Measurements from ENCODE around the gene ADORA1. TPM values are rescaled to one million over a fixed set of nuclear protein-coding genes. Genes with fewer than 3 reads are reported as not detected.

ADORA1 gene
- total RNA-seq, 1 donor from 2014 or later, result 7.0 TPM

DNA sequence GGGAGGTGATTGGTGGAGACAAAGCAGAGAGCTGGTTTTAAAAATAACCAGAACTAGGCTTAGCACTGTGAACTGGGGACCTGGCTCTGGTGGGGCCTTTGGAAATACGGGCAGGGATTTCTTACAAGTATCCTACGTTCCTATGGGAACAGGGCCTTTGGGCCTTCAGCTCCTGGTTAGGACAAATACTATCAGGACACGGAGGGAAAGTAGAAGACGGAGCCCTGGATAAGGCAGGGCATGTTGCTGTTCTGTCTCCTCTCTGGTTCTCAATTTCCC lies 36.4 kb upstream of the ADORA1 start:
- no peak for DNase-seq (ENCODE audit: low read depth)
- Histone ChIP-seq H3K4me3 (ENCODE audit: low read depth, low read length) (no peak overlapping the region), H3K27me3 (ENCODE audit: control insufficient read depth, insufficient read depth, low read length) (peaks cover 1% of the 10 kb centered on the region), H3K36me3 (ENCODE audit: control insufficient read depth, insufficient read depth, low read length) (no peaks in the 10 kb centered on the region)
- TF ChIP-seq, protein P1, sequence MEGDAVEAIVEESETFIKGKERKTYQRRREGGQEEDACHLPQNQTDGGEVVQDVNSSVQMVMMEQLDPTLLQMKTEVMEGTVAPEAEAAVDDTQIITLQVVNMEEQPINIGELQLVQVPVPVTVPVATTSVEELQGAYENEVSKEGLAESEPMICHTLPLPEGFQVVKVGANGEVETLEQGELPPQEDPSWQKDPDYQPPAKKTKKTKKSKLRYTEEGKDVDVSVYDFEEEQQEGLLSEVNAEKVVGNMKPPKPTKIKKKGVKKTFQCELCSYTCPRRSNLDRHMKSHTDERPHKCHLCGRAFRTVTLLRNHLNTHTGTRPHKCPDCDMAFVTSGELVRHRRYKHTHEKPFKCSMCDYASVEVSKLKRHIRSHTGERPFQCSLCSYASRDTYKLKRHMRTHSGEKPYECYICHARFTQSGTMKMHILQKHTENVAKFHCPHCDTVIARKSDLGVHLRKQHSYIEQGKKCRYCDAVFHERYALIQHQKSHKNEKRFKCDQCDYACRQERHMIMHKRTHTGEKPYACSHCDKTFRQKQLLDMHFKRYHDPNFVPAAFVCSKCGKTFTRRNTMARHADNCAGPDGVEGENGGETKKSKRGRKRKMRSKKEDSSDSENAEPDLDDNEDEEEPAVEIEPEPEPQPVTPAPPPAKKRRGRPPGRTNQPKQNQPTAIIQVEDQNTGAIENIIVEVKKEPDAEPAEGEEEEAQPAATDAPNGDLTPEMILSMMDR (IDR thresholded peaks at IDR 0.05; ENCODE audit: insufficient read depth, low read length, poor library complexity, severe bottlenecking), result no peak

DNA sequence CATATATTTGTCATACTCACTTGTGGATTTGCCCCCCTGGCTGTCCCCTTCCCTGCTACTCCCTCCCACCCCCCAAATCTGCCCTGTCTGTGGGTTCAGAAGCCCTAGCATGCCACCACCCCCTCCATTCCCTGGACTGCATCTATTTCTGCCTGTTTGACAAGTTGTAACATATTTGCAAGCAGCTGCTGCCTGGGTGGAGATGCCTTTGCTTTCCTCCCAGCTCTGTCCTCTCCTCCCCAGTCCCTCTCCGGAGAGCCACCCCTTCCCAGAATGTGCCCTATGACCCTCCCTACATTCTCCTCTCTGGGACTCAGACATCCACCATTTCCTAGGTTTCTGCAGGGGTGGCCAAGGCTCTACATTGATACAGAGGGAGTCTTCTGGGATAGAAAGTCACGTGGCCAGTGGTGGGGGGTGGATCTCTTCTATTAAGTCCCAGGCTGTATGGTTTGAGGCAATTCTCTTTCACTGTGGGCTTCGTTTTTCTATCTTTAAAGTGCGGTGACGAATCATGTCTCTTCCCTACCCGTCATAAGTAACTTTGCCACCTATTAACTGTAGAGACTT lies 35.7 kb upstream of the ADORA1 start:
- TF ChIP-seq, protein P1 (IDR thresholded peaks at IDR 0.05; ENCODE audit: insufficient read depth, low read length, poor library complexity, severe bottlenecking), result no peak
- no peak for DNase-seq (ENCODE audit: low read depth)
- no peak overlapping the region for H3K4me3 ChIP-seq (ENCODE audit: low read depth, low read length)
- no peaks in the 10 kb centered on the region for H3K36me3 ChIP-seq (ENCODE audit: control insufficient read depth, insufficient read depth, low read length)
- no peaks in the 10 kb centered on the region for H3K27me3 ChIP-seq (ENCODE audit: control insufficient read depth, insufficient read depth, low read length)

DNA sequence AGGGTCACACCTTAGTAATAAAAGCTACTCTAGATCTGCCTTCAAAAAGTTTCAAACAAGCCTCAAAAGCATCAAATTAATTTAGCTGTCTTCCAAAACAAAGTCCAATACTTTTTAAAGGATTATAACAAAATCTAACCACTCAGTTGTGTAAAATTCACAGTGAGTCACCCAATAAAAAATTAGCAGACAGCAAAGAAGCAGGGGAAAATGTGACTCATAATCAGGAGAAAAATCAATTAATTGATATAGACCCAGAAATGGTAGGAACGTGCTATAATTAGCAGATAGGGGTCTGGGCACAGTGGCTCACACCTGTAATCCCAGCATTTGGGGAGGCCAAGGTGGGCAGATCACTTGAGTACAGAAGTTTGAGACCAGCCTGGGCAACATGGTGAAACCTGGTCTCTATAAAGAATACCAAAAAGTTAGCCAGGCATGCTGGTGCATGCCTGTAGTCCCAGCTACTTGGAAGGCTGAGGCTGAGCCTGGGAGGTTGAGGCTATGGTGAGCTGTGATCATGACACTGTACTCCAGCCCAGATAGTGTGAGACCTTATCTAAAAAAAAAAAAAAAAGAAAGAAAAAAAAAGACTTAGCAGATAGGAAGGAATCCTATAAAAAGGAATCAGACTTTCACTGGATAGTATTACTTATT lies 33.6 kb upstream of the ADORA1 start:
- Histone ChIP-seq H3K36me3 (ENCODE audit: control insufficient read depth, insufficient read depth, low read length) (no peaks in the 10 kb centered on the region), H3K27me3 (ENCODE audit: control insufficient read depth, insufficient read depth, low read length) (no peaks in the 10 kb centered on the region), H3K4me3 (ENCODE audit: low read depth, low read length) (no peak overlapping the region)
- no peak for DNase-seq (ENCODE audit: low read depth)
- TF ChIP-seq, protein P1 (IDR thresholded peaks at IDR 0.05; ENCODE audit: insufficient read depth, low read length, poor library complexity, severe bottlenecking), result no peak

DNA sequence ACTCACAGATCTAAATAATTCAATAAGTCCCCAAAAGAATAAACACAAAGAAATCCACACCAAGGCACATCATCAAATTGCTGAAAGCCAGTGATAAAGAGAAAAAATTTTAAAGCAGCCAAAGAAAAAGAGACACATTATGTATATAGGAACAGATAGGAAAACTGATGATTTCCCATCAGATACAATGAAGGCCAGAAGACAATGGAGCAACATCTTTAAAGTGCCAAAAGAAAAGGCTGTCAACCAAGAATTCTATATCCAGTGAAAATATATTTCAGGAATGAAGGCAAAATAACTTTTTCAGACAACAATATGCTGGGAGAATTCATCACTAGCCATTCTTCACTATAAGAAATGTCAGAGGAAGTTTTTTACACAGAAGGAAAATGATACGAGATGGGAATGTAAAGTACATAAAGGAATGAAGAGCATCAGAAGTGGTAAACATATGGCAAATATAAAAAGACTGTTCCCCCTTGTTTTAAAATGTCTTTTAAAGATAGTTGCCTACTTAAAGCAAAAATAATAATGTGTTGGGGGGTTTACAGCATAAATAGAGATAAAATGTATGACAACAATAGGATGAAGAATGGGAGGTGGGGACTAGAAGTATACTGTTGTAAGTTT lies 32.4 kb upstream of the ADORA1 start:
- no peaks in the 10 kb centered on the region for H3K36me3 ChIP-seq (ENCODE audit: control insufficient read depth, insufficient read depth, low read length)
- no peak for DNase-seq (ENCODE audit: low read depth)
- no peaks in the 10 kb centered on the region for H3K27me3 ChIP-seq (ENCODE audit: control insufficient read depth, insufficient read depth, low read length)
- no peak overlapping the region for H3K4me3 ChIP-seq (ENCODE audit: low read depth, low read length)
- TF ChIP-seq, protein P1 (IDR thresholded peaks at IDR 0.05; ENCODE audit: insufficient read depth, low read length, poor library complexity, severe bottlenecking), result no peak

DNA sequence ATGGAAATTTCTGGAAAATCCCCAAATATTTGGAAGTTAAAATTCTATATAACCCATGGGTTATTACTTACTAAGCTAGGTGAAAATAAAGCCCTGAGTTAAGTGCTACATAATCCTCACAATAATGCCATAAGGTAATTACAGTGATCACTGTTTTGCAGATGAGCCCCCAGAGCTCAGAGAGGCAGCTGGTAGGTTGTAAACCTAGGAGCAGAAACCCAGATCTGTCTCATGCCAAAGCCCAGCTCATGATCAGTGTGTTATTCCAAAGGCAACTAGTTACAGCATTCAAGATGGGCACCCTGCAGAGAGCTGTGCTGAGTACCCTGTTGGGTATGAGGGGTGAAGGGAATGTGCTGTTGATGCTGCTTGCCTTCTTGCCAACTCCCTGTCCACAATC lies 31.0 kb upstream of the ADORA1 start:
- no peaks in the 10 kb centered on the region for H3K36me3 ChIP-seq (ENCODE audit: control insufficient read depth, insufficient read depth, low read length)
- no peak for DNase-seq (ENCODE audit: low read depth)
- no peak overlapping the region for H3K4me3 ChIP-seq (ENCODE audit: low read depth, low read length)
- no peaks in the 10 kb centered on the region for H3K27me3 ChIP-seq (ENCODE audit: control insufficient read depth, insufficient read depth, low read length)
- TF ChIP-seq, protein P1 (IDR thresholded peaks at IDR 0.05; ENCODE audit: insufficient read depth, low read length, poor library complexity, severe bottlenecking), result no peak

Measured in kidney epithelial cell (primary cell).